Measurements from ENCODE around the gene STS.
A peak's percentile ranks its signal among the peaks of the same experiment; 100 is the strongest.

STS gene

GRCh38 chrX:7154041-7154597 lies 6.6 kb downstream of the STS start:
- ChIA-PET CTCF (interaction anchor here (0.6 kb wide), 1 partner anchor 592 kb away, joined by 3 read pairs; no protein-coding TSS in a partner anchor), POLR2A (ENCODE audit: low non-redundant PET) (interaction anchor here (0.6 kb wide), 1 partner anchor 1067 kb away, joined by 3 read pairs; no protein-coding TSS in a partner anchor)
- no peak for TF ChIP-seq CTCF (conservative IDR thresholded peaks at IDR 0.05; ENCODE audit: low read depth)
- no peak for DNase-seq (ENCODE audit: low spot score)
- H3K27ac ChIP-seq, result no peak overlapping the region

GRCh38 chrX:7155163-7155562 lies 7.7 kb downstream of the STS start:
- TF ChIP-seq CTCF (conservative IDR thresholded peaks at IDR 0.05; ENCODE audit: low read depth), result no peak
- ChIA-PET POLR2A (ENCODE audit: low non-redundant PET) (no interaction called here), CTCF (no interaction called here)
- H3K27ac ChIP-seq, result no peak overlapping the region
- no peak for DNase-seq (ENCODE audit: low spot score)

GRCh38 chrX:7156879-7157278 lies 9.4 kb downstream of the STS start:
- no peak overlapping the region for H3K27ac ChIP-seq
- TF ChIP-seq CTCF (conservative IDR thresholded peaks at IDR 0.05; ENCODE audit: low read depth), result no peak
- no peak for DNase-seq (ENCODE audit: low spot score)
- ChIA-PET POLR2A (ENCODE audit: low non-redundant PET) (no interaction called here), CTCF (no interaction called here)

- POLR2A ChIA-PET (ENCODE audit: low non-redundant PET), result no interaction called here
- H3K27ac ChIP-seq, result no peak overlapping the region
- CTCF ChIA-PET, result no interaction called here
- no peak for TF ChIP-seq CTCF (conservative IDR thresholded peaks at IDR 0.05; ENCODE audit: low read depth)
- DNase-seq (ENCODE audit: low spot score), result no peak
Observed at GRCh38 chrX:7158468-7158990, 11.0 kb downstream of the STS start.

- no peak overlapping the region for H3K27ac ChIP-seq
- ChIA-PET POLR2A (ENCODE audit: low non-redundant PET) (no interaction called here), CTCF (interaction anchor here (0.6 kb wide), 1 partner anchor 29 kb away, joined by 3 read pairs; no protein-coding TSS in a partner anchor)
- no peak for TF ChIP-seq CTCF (conservative IDR thresholded peaks at IDR 0.05; ENCODE audit: low read depth)
- peak; percentile 48 for DNase-seq (ENCODE audit: low spot score)
Observed at GRCh38 chrX:7159149-7159861, 11.8 kb downstream of the STS start.

- no peak for TF ChIP-seq CTCF (conservative IDR thresholded peaks at IDR 0.05; ENCODE audit: low read depth)
- CTCF ChIA-PET, result no interaction called here
- DNase-seq (ENCODE audit: low spot score), result no peak
- POLR2A ChIA-PET (ENCODE audit: low non-redundant PET), result no interaction called here
- H3K27ac ChIP-seq, result no peak overlapping the region
Observed at GRCh38 chrX:7163146-7163677, 15.7 kb downstream of the STS start.

Data from RWPE1 (cell line).